Measurements from ENCODE around the gene RNF217. TPM values are rescaled to one million over a fixed set of nuclear protein-coding genes. Genes with fewer than 3 reads are reported as not detected.
A peak's percentile ranks its signal among the peaks of the same experiment; 100 is the strongest.

RNF217 gene
- total RNA-seq, 4 donors from 2014 or later, result 6.0 to 24.3 (median 16.0) TPM

DNA sequence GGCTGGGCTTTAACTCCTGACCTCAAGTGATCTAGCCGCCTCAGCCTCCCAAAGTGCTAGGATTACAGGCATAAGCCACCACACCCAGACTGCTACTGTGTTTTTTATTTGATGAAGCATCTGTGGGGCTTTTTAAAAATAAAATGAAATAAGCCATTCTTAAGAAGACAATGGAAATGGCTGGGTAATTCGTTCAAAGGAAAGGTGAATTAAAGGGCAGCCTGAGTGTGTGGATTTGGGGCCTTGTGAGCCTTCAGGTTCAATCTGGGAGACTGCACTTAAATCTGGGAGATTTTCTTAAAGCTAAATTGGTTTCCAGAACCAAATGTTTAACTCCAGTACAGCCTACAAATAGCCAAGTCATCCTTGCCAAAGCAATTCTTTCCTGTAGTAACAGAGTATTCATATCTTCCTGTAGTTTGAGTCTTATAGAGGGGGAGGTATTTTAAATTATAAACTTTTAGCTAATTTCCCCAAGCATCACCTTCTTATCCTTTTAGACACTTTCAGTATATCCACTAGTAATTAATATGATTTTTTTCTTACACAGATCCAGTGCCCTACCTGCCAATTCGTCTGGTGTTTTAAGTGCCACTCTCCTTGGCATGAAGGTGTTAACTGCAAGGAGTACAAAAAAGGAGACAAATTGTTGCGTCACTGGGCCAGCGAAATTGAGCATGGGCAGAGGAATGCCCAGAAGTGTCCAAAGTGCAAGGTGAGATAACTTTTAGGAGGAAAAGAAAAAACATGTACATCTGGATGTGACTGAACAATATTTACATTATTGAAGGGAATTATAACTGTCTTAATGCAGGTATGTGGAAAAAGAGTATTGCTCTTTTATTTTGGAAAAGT, 95.4 kb downstream of the RNF217 start:
- DNase-seq, result no peak
- WGBS, 2 donors (ENCODE audit: low coverage in 1 of 2), result 52 to 68% methylated on average over 5 of the region's 5 CpGs
- intact Hi-C loops (cut with DNase I; ENCODE audit: low total_unique reads) (no loop called here), in situ Hi-C loops (cut with MboI; ENCODE audit: low pct_ligation_motif_present in 1 of 4, low pct_unique_long_range_greater_than_20kb in 1 of 4, low sequenced_read_pairs in 3 of 4) (no loop called here)
- Histone ChIP-seq H3K27me3 (no peaks in the 10 kb centered on the region), H3K9me3 (no peaks in the 10 kb centered on the region), H3K4me3 (no peak overlapping the region), H3K4me1 (peaks cover 0 to 9% (median 0%) of the 10 kb centered on the region in 4 donors), H3K27ac (no peak overlapping the region), H3K36me3 (no peaks in the 10 kb centered on the region)
- TF ChIP-seq POLR2A (IDR thresholded peaks at IDR 0.05), result no peak
- TF ChIP-seq POLR2AphosphoS5 (IDR thresholded peaks at IDR 0.05), result no peak
- no peak for TF ChIP-seq EP300 (IDR thresholded peaks at IDR 0.05; ENCODE audit: low read depth)
- TF ChIP-seq, protein P1, sequence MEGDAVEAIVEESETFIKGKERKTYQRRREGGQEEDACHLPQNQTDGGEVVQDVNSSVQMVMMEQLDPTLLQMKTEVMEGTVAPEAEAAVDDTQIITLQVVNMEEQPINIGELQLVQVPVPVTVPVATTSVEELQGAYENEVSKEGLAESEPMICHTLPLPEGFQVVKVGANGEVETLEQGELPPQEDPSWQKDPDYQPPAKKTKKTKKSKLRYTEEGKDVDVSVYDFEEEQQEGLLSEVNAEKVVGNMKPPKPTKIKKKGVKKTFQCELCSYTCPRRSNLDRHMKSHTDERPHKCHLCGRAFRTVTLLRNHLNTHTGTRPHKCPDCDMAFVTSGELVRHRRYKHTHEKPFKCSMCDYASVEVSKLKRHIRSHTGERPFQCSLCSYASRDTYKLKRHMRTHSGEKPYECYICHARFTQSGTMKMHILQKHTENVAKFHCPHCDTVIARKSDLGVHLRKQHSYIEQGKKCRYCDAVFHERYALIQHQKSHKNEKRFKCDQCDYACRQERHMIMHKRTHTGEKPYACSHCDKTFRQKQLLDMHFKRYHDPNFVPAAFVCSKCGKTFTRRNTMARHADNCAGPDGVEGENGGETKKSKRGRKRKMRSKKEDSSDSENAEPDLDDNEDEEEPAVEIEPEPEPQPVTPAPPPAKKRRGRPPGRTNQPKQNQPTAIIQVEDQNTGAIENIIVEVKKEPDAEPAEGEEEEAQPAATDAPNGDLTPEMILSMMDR (IDR thresholded peaks at IDR 0.05), result no peak

- peaks cover 0 to 9% (median 0%) of the 10 kb centered on the region in 4 donors for H3K4me1 ChIP-seq
- no peaks in the 10 kb centered on the region for H3K9me3 ChIP-seq
- TF ChIP-seq POLR2AphosphoS5 (IDR thresholded peaks at IDR 0.05) (no peak), EP300 (IDR thresholded peaks at IDR 0.05; ENCODE audit: low read depth) (no peak)
- TF ChIP-seq, protein P1 (IDR thresholded peaks at IDR 0.05), result no peak
- intact Hi-C loops (cut with DNase I; ENCODE audit: low total_unique reads) (no loop called here), in situ Hi-C loops (cut with MboI; ENCODE audit: low pct_ligation_motif_present in 1 of 4, low pct_unique_long_range_greater_than_20kb in 1 of 4, low sequenced_read_pairs in 3 of 4) (no loop called here)
- no peak for DNase-seq
- H3K4me3 ChIP-seq, result no peak overlapping the region
- no peaks in the 10 kb centered on the region for H3K36me3 ChIP-seq
- WGBS, 2 donors (ENCODE audit: low coverage in 1 of 2), result 57 to 75% methylated on average over 1 of the region's 1 CpG
- H3K27ac ChIP-seq, result peak overlapping the region in 1 of 4 donors; percentile 11
- no peaks in the 10 kb centered on the region for H3K27me3 ChIP-seq
These were observed 96.3 kb downstream of the RNF217 start for GRCh38 chr6:125058546-125058945.

GRCh38 chr6:125063307-125063706, 101.1 kb downstream of the RNF217 start:
- no peaks in the 10 kb centered on the region for H3K27me3 ChIP-seq
- H3K36me3 ChIP-seq, result no peaks in the 10 kb centered on the region
- 62 to 75% methylated on average over 2 of the region's 2 CpGs for WGBS, 2 donors (ENCODE audit: low coverage in 1 of 2)
- H3K4me3 ChIP-seq, result no peak overlapping the region
- H3K27ac ChIP-seq, result no peak overlapping the region
- peaks cover 0 to 4% (median 0%) of the 10 kb centered on the region in 4 donors for H3K4me1 ChIP-seq
- TF ChIP-seq EP300 (IDR thresholded peaks at IDR 0.05; ENCODE audit: low read depth) (no peak), POLR2A (IDR thresholded peaks at IDR 0.05) (no peak), POLR2AphosphoS5 (IDR thresholded peaks at IDR 0.05) (no peak)
- TF ChIP-seq, protein P1 (IDR thresholded peaks at IDR 0.05), result no peak
- H3K9me3 ChIP-seq, result no peaks in the 10 kb centered on the region
- no peak for DNase-seq
- in situ Hi-C loops (cut with MboI; ENCODE audit: low pct_ligation_motif_present in 1 of 4, low pct_unique_long_range_greater_than_20kb in 1 of 4, low sequenced_read_pairs in 3 of 4), result no loop called here
- intact Hi-C loops (cut with DNase I; ENCODE audit: low total_unique reads), result no loop called here

DNA sequence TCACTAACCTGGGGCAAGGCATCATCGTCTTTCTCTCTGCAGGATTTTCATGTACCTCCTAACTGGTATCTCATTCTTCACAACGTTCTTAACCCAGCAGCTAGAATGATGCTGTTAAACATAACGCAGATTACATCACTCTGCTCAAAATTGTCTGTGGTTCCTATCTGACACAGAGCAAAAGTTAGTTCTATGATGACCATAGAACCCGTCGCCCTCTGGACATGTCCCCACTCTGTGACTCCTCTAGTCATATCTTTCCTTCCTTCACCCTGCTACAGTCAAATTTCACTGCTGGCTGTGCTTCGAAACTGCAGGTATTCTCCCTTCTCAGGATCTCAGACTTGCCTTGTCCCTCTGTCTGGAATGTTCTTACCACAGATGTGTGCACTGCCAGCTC, 103.9 kb downstream of the RNF217 start:
- 91 to 95% methylated on average over 6 of the region's 6 CpGs for whole genome bisulfite sequencing, 2 donors (ENCODE audit: low coverage in 1 of 2)
- TF ChIP-seq, protein P1 (IDR thresholded peaks at IDR 0.05), result no peak
- TF ChIP-seq EP300 (IDR thresholded peaks at IDR 0.05; ENCODE audit: low read depth) (no peak), POLR2A (IDR thresholded peaks at IDR 0.05) (no peak), POLR2AphosphoS5 (IDR thresholded peaks at IDR 0.05) (no peak)

More for the DNA sequence above, 103.9 kb downstream of the RNF217 start:
- H3K27ac ChIP-seq, result no peak overlapping the region
- no peaks in the 10 kb centered on the region for H3K27me3 ChIP-seq
- no peak overlapping the region for H3K4me3 ChIP-seq
- no peaks in the 10 kb centered on the region for H3K4me1 ChIP-seq
- no peak for DNase-seq
- in situ Hi-C loops (cut with MboI; ENCODE audit: low pct_ligation_motif_present in 1 of 4, low pct_unique_long_range_greater_than_20kb in 1 of 4, low sequenced_read_pairs in 3 of 4) (no loop called here), intact Hi-C loops (cut with DNase I; ENCODE audit: low total_unique reads) (no loop called here)
- H3K9me3 ChIP-seq, result no peaks in the 10 kb centered on the region
- no peaks in the 10 kb centered on the region for H3K36me3 ChIP-seq

Measured in transverse colon (tissue), 4 donors.